ENCODE data around the gene CCR5.
"Not testable (repeated sequence)": the region's sequence is repeated elsewhere in the genome, so short reads cannot be mapped to it uniquely, and the experiment has no call there.

The CCR5 gene

DNA sequence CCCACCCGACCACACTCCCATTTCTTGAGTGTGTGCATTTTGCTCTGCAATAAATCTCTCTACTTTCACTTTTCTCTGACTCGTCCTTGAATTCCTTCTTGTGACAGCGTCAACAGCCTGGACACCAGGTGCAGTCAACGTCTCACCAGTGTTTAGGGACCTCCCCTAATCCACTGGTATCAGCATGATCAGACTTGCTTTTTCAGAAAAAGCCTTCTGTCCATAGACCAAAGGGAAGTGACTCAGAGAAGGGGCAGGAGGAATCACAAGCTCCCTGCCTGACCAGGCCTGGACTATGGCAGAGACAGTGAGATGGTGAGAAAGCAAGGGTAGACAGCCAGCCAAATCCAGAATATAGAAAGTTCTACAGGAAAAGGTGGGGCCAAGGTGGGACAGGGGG, 15.5 kb downstream of the CCR5 start:
- no peak for DNase-seq (ENCODE audit: low read depth in 2 of 2)

DNA sequence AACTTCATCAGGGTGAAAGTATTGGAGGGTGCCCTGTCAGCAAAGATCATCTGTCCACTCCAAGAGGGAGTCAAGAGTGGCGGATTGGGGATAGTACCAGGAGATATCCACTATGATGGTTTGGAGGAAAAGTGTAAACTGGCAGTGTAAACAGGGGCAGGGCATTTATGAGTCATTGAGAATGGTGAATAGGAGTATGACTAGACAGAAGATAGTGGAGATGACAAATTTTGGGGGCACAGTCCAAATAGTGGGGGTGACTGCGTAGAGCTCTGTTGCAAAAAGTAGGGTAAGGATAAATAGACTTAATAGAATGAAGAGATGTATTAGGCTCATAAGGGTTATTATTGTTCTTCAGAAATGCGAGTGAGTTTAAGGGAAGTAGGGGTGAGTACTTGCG, 18.1 kb downstream of the CCR5 start:
- DNase-seq (ENCODE audit: low read depth in 2 of 2): not testable (repeated sequence)

DNA sequence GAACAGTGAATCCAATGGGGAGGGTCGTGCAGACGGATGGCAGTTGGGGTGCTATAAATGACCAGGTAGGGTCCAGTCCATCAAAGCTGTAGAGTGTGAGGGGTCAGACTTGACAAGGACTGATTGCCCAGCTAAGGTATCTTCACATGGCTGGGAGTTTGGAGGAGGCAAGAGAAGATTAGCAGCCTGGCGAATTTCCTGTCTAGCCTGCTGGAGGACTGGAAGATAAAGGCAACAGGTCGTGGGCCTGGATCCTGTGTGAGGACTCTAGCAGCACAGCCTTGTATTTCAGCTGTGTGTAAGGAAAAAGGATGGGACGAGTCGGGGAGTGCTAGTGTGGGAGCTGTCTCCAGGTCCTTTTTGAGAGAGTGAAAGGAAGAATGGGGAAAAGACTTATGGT, 18.6 kb downstream of the CCR5 start:
- DNase-seq (ENCODE audit: low read depth in 2 of 2): no peak

DNA sequence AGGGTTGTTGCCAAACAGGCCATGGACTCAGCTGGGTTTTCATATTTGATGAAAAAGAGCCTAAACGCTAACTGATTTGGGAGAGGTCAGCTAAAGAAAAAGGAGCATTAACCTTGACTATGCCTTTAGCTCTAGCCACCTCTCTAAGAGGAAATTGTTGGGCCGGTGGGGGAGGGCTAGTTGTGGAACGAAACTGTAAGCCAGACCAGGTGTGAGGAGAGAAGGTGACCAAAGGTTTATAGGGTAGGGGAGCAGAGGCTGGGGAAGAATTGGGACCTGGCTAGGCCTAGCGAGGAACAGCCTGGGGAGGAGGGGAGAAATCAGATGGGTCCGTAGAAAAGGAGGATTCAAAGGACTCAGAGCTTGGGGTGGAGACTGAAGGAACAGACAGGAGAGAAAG, 20.8 kb downstream of the CCR5 start:
- DNase-seq (ENCODE audit: low read depth in 2 of 2): not testable (repeated sequence)

DNA sequence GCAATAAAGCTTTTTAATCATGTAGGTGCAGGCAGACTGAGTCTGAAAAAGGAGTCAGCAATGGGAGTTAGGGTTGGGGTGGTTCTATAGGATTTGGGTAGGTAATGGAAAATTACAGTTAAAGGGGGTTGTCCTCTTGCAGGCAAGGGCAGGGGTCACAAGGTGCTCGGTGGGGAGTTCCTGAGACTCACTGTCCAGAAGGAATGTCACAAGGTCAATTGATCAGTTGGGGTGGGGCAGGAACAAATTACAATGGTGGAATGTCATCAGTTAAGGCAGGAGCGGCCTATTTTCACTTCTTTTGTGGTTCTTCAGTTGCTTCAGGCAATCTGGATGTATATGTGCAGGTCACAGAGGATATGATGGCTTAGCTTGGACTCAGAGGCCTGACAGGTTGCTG, 22.3 kb downstream of the CCR5 start:
- DNase-seq (ENCODE audit: low read depth in 2 of 2): no peak

DNA sequence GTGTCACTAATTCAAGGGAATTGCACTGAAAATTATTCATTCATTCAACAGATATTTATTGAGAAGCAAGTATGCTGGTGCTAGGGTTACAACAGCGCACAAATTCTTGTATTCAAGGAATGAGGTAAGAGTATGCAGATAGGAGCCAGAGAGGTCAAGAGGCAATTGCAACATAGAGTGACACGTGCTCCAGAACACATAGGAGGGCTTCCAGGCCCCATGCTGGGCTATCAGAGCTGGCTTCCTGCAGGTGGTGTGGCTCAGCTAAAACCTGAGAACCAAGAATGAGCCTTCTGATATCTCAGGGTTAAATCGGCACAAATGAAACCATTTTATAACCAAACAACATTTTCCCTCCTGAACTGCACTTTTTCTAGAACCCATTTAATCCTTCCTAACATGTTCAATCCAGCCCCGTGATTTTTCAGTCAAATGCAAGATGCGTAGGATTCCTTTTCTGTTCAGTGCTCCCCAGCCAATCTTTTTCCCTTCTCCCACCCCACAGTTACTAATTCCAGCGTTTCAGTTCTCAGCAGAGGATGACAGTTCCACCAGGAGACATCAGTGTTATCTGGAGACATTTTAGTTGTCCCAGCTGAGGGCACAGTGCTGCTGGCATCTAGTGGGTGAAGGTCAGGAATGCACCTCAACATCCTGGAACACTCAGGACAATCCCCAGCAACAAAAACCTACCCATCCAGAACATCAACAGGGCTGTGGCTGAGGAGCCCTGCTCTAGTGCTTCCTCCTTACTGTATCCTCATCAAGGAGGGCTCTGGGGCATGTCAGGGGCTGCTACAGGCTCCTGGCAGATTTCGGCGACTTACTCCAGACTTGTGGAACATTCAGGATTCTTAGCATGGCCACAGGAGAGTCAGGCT, 23.0 kb downstream of the CCR5 start:
- no peak for DNase-seq (ENCODE audit: low read depth in 2 of 2)

DNA sequence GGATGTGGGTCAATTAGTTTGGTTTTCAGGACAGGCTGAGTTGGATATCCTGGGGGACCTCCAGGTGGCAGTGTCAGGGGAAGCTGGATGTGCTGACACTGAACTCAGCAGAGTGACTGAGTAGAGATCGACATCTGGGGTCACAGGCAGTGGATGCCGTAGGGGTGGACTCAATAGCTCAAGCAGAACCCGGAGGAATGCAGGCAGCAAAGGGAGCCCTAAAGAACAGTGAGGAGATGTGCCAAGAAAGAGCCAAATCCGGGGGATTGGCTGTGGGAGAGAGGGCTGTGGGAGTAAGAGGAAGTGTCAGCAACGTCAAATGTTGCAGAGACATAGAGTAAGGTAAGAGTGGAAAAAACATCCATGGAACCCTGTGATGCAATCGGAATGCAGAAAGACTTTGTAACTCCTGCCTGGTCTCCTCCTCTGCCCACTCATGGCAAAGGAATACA, 24.5 kb downstream of the CCR5 start:
- DNase-seq (ENCODE audit: low read depth in 2 of 2): no peak

DNA sequence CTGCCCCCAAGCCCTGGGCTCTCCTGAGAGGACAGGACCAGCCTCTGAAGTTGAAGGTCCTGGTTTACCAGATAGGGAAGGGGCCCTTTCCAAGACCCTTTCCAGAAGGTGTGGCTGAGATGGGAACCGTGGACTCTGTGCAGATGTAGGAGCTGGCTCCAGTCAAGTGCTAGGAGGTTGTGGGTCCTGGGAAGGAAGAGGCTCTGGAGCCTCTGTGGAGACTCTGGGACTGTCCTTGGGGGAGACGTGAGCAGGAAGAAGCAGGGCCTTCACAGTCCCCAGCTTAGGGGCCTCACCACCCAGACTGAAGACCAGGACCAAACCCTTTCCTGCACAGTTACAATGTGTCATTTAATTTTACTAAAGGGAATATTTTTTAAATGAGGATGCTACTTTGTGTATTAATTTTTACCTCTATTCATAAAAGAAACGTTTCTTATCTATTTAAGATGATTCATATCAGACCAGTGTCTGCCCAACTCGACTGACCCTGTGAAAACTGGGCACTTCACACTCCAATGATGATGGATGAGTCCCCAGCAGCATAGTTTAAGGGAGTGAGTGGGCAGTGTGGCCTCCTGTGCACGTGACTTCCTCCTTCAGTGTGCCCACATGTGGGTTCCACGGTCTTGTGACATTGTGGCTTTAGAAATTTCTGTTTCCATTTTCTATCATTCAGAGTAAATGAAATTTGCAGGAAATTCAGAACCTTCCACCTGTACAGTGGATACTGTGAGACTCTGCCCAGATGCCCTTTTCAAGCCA, 25.2 kb downstream of the CCR5 start:
- DNase-seq (ENCODE audit: low read depth in 2 of 2): no peak

DNA sequence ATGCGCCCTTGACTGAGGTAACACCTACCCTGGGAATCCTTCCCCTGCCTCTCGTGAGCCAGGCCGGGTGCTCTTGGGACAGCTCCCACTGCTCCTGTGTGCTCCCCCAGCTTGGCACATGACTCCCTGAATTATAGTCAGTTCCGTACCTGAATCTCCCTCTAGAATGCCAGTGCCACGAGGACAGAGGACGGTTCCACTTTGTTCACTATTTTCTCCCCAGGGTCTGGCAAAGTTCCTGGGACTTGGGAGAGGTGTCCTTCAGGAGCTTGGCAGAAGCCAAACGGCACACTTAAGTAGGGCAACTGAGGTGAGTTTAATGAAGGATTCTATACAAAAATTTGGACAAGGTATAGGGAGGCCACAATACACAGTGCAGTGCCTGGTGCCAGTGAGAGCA, 26.4 kb downstream of the CCR5 start:
- no peak for DNase-seq (ENCODE audit: low read depth in 2 of 2)

DNA sequence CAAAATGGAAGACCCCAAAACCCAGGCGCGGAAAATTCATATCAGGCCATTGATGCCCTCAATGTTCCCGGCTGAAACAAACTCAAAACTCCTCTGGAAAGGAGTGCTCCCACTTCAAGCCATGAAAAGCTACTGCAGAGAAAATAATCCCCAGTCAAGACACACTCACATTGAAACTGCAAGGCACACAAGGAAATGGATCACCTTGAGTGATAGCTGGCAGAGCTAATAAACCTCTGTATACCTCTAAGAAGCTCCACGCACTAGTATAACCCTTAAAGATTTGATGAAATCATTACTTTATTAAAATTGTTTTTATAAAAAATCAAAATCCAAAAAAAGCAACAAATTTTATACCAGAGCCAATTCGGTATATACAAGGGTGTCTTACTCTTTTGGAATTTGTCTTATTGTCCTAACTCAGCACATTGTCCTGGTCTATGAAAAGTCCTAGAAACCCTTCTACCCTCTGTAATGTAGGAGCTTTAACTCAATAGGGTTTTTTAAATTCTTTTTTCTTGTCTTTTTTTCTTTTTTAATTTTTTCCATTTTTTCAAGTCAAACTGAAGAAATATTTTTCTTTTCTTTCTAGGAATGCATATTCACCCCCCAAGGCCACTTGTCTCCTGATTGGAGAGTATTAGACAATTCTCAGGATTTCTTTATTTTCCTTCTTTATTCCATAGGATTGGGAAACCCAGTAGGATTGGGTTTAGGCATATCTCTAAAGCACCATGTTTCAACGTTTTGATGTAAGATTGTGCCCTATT, 27.6 kb downstream of the CCR5 start:
- no peak for DNase-seq (ENCODE audit: low read depth in 2 of 2)

DNA sequence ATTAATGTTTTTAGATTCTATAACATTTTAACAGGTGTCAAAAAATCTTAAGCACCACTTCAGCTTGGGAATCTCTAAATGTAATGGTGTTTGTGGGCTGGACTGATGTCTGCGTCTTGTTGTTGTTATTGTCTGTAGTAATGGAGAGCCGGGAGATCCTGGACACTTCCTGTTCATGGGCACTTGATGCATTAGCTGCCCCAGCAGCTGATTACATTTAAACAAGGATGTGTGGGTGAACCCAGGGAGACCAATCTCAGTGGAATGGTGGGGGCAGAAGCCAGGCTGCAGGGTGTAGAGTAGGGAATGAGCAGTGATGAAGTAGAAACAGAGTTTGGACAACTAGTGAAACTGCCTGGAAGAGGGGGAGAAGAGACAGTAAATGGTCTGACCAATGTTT, 28.4 kb downstream of the CCR5 start:
- no peak for DNase-seq (ENCODE audit: low read depth in 2 of 2)

DNA sequence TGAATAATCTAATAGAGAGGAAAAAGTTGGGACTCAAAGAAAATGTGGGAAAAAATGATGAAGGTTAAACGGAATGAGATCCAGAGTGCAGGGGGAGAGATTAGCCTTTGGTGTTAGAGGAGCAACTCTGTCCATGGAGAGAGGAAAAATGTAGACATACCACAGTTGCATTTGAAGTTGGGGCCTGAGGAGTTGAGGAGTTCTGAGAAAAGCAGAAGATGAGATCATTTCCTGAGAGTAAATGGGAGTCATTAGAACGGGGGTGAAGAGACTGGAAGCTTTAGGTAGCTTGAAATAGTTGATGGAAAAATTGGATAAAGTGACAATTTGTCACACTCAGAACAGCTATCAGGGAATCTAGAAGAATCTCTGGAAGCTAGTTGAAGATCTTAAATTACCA, 28.8 kb downstream of the CCR5 start:
- no peak for DNase-seq (ENCODE audit: low read depth in 2 of 2)

DNA sequence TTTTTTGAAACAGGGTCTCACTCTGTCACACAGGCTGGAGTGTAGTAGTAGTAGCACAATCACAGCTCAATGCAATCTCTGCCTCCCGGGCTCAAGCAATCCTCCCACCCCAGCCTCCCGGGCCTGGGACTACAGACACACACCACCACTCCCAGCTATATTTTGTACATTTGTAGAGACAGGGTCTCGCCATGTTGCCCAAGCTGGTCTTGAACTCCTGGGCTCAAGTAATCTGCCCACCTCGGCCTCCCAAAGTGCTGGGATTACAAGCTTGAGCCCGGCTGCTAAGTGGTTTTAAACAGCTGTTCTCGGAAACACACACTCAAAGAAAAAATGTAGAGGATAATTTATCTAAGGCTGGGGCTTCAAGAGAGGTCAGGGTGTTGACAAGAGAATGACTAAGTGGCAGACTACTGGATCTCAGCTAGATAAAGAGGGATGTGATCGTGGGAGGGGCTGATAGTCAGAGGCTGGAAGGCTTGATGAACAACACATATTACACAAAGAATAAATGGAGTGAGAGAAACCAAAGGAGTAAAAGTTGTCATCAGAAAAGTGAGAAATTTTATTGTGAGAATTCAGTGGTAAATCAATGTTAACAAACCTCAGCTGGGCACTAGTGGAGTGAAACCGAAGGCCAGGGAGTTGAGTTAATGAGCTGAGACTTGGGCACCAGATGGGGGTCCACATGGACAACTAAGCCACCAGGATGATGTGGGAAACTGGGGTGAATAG, 29.4 kb downstream of the CCR5 start:
- DNase-seq (ENCODE audit: low read depth in 2 of 2): no peak

DNA sequence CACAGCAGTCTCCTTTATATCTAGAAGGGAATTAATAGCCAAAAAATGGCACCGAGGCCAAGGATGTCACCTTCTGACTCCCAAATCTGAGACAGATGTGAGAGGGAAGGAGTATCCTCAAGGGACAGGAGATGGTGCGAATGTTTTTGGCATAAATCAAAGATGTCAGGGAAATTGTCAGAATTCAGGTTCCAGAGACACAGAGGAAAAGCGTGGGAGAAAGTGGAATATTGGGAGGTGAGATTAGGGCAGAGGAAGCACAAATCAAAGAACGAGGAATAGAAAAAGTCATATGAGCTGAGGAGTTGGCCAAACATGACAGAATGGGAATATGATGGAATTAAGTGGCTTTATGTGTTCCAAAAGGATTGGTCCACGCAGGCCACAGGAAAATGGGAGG, 30.1 kb downstream of the CCR5 start:
- no peak for DNase-seq (ENCODE audit: low read depth in 2 of 2)

DNA sequence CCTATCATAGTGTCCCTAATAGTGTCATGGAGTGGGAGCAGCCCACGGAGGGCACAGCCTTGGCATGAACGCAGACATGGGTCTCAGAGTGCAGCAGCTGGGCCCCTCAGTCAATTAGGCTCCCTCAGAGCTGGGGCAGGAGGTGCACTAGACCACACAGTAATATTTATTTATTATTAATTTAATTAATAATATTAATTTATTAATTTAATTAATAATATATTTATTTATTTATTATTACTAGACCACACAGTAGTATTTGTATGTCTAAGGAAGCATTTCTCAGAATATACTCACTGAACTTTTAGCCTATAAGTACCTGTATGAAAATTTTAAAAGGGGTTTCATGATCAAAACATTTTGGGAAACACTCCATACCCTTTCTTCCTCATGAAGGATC, 30.8 kb downstream of the CCR5 start:
- DNase-seq (ENCODE audit: low read depth in 2 of 2): no peak

DNA sequence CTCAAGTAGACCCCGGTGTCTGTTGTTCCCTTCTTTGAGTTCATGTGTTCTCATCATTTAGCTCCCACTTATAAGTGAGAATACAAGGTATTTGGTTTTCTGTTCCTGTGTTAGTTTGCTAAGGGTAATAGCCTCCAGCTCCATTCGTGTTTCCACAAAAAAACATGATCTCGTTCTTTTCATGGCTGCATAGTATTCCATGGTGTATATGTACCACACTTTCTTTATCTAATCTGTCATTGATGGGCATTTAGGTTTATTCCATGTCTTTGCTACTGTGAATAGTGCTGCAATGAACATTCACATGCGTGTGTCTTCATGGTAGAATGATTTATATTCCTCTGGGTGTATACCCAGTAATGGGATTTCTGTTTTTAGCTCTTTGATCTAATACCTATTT, 32.2 kb downstream of the CCR5 start:
- not testable (repeated sequence) for DNase-seq (ENCODE audit: low read depth in 2 of 2)

DNA sequence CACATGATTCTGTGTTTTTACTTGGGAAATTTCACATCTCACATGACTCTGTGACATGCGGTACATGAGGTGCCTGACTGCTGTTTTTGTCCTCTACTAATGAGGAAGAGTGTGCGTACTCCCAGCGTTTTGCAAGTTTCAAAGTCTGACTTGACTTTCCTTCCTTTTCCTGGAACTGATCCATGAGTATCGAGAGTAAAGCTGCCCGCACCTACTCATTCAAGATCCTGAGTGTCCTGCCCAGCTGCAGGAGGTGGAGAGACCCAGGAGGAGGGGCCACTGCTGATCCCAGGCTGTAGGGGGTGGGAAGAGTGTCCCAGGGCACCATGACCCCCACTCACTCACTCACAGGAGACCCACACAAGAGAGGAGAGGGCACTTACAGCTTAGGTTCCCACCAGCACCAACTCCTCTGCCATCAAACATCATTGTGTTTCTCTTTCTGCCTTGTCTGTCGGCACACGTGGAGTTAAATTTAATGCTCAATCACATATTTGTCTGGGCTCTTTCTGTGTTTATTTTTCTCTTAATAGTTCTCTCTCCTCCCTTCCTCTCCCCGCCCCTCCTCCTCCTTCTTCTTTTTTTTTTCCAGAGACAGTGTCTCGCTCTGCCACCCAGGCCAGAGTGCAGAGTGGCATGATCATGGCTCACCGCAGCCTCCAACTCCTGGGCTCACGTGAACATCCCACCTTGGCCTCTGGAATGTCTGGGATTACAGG, 34.7 kb downstream of the CCR5 start:
- no peak for DNase-seq (ENCODE audit: low read depth in 2 of 2)

DNA sequence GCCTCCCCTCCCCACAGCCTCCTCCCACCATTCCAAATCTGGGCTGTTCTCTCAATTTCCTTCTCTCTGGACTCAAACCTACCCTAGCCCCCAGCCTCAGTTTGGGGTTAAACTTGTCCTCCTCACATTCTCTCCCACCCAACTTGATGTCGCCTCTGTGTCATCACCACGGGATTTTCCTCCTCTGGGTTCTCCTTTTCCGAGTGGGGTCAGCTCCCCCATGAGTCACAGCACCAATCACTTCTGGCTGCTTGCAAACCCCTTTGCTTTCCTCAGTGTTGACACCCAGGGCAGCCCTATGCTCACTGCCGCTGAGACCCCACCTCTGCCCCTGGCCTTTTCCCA, 35.7 kb downstream of the CCR5 start:
- DNase-seq (ENCODE audit: low read depth in 2 of 2): no peak

DNA sequence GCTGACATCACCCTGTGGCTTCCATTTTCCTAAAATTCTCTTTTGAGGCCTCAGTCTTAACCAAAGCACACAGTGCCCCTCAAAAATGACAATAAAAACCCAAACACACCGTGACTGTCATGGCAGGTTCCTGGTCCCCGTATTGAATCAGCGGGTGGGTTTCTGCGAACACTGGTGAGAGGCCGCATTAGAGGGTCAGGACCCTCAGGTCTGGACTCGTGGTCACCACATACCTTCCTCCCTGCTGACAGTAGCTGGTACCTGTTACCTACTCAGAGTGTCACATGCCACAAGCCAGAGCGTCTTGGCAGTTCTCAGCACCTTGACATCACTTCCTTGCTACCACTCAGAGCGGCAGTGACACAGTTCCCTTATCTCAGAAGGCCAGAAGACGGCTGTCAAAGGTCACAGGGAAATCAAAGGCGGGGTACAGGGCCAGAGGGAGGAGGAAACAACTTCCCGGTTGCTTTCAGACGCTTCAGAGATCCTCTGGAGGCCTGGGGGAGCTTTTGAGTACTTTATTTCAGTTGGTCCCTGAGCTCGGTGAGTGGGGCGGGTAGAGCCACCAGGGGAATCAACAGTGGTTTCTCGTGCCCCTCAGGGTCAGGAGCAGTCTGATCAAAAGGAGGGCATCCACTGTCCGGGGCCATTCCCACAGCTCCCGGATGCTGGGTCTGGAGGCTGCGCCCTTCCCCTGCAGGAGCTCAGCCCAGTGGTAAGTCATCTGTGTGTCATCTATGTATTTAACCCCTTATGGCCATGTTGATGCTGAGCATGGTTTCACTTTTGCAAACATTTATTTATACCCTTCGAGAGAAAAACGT, 36.3 kb downstream of the CCR5 start, which contains the start of the genes CCR5AS and CCRL2:
CCR5AS (minus strand) TSS at position 279 of the 824 bp plus-strand sequence.
CCRL2 (plus strand) TSS at position 472 of the 824 bp plus-strand sequence. CDS start 821 bp downstream, outside the sequence.
- DNase-seq (ENCODE audit: low read depth in 2 of 2): no peak

DNA sequence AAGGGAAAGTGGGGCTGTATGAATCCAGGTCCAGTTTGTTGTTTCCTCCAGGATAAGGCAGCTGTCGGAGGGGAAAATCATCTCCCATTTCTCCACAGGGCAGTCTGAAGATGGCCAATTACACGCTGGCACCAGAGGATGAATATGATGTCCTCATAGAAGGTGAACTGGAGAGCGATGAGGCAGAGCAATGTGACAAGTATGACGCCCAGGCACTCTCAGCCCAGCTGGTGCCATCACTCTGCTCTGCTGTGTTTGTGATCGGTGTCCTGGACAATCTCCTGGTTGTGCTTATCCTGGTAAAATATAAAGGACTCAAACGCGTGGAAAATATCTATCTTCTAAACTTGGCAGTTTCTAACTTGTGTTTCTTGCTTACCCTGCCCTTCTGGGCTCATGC, 37.2 kb downstream of the CCR5 start:
- DNase-seq (ENCODE audit: low read depth in 2 of 2): no peak

Measured in stimulated activated CD8-positive, alpha-beta memory T cell treated with anti-CD3 and anti-CD28 coated beads, Interleukin-7, amount 100 ng/mL, for 1 hour (primary cell).